ENCODE data around the gene AKTIP.
A peak's percentile ranks its signal among the peaks of the same experiment; 100 is the strongest.
"Not testable (repeated sequence)": the region's sequence is repeated elsewhere in the genome, so short reads cannot be mapped to it uniquely, and the experiment has no call there.

Gene AKTIP

GRCh38 chr16:53515259-53515658, 12.2 kb upstream of the AKTIP start:
- no peak for DNase-seq

- not testable (repeated sequence) for DNase-seq
These were observed 9.8 kb upstream of the AKTIP start for GRCh38 chr16:53512795-53513194.

DNA sequence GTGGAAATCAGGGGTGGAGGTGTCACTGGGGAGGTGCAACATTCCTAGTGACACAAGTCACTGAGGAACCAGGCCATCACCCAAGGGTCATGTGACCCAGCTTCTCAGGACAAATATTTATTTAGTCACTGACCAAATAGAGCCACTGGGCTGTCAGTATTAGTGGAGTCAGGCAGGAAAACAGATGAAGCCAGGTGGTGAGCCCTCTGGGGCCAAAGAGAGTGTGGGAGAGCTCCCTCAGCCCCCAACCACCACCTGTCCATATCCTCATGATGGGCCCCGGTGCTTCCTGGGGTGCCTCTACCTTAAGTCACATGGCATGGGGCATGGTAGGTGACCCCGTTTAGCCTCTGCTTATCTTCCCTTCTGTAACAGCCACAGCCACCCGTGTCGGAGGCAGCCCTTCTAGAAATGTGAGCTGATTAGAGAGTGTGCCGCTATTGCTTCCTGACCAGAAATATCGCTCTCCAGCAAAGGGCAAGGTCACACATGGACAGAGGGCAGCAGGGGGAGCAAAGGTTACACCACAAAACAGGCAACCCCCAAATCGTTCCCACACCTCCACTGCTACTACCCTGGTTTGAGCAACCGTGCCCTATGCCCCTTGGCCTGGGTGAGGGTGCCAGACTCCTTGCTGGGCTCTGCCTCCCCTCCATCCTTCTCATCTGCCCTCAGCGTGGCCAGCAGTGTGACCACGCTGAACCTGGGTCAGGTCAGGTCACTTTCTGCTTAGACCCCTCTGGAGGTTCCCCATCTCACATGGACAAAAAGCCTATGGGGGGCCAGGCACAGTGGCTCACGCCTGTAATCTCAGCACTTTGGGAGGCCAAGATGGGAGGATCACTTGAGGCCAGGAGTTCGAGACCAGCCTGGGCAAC, 8.6 kb upstream of the AKTIP start:
- no peak for DNase-seq

DNA sequence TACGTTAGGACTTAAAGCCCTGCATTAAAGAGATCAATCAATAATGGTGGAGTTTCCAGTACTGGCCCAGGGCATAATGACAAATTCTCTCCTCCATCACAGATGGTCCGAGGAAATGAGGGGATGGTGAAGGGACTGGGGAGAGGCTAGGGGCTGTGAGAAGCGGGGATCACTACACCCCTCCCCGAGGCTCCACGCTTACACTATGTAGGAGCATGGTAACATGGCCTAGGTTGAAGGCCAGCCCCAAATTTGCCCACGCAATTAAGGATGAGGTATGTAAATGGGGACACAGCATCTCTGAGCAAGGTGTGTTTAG, 8.0 kb upstream of the AKTIP start:
- no peak for DNase-seq

DNA sequence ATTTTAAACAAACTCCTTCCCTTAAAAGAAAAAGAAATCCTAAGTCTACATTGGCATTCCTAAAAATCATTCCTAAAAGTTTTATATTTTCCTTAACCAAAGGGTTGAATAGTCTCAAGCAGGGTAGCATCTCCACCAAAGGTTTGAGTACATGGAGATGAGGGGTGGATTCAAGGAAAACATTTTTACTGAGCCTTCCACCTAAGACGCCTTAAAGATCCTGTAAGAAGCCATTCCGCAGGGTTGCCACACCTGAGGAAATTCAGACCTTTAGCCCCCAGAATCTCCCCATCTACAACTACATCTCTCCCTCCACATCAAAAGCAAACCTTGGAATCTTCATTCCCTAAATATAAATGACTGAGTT, 7.7 kb upstream of the AKTIP start:
- no peak for DNase-seq

DNA sequence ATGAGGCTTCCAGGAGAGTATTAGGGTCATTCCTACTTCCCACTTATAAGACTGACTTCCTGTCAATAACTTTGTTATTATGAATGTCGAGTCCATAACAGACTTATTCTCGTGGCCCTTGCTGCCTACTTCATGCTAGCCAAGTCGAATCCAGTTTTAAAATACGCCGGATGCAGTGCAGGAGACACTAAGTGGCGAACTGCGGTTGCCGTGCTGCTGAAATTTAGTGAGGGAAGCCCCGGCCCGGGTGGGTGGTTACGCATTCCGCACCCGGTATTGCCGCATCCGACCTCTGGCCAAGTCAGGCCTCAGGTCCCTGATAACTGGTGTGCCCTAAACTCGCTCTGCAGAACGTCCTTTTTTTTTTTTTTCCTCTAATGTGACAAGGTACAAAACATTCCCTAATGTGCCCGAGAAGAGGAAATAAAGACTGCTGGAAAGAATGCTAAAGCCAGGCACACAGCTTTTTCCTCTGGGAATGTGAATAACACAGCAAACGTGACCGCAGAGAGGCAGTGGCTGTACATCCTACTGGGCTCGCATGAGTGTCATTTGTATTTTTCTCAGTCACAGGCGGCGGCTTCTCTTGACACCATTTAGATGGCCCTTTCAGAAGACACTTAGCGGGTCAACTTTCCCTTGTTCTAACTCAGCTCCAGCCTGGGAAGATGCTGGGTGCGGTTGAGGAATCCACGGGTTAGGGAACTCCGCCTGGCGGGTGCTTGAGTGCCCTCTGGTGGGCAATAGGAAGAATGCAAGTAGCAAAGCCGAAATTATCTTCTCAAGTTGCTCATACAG, 7.1 kb upstream of the AKTIP start:
- peak; percentile 28 for DNase-seq

DNA sequence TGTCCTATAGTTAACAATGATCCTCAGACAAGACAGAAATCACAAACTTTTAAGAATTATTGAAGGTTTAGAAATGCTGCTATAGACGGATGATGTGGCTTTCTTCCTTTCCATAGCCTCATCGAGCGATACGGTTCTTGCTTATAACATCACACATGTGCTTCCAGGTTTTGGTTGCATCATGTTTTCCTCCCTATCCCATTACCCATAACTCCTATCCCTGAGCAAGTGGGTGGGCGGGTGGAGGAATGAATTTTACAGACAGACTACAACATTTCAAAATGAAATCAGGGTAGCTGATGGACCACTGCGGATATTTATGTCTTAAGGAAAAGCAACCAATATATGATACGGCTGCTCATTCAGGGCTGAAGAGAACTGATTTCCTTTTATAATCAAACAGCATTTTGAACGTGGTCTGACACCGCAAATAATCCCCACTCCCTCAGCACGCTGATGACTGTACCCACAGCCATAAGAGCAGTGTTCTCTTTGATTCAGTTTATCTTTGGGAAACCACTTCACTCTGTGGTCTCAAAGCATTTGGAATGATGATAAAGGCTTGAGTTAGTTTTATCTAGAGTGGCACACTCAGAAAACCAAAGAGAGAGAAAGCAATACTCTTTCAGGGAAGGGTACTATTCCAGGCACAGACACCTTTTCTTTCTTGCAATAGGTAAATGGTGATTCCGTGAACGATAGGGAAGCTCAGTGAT, 4.6 kb upstream of the AKTIP start:
- no peak for DNase-seq

GRCh38 chr16:53506254-53506653, 3.2 kb upstream of the AKTIP start:
- no peak for DNase-seq

DNA sequence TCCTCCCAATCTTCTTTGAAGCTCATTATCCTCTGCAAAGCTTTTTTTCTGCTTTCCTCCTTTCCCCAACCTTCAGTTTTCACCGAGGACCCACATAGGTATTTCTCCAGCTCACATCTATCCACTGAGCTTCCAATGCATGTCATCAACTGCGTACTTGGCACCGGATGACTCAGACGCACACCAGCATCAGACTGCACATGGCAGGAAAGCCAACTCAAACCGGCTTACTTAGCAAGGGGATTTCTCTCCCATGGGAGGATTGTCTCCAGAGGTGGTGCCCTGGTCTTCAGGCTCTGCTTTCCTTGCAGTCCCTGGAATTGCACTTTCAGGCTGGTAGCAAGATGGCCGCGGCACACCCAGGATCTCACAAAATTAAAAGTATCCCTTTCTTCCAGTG, 1.7 kb upstream of the AKTIP start:
- no peak for DNase-seq

DNA sequence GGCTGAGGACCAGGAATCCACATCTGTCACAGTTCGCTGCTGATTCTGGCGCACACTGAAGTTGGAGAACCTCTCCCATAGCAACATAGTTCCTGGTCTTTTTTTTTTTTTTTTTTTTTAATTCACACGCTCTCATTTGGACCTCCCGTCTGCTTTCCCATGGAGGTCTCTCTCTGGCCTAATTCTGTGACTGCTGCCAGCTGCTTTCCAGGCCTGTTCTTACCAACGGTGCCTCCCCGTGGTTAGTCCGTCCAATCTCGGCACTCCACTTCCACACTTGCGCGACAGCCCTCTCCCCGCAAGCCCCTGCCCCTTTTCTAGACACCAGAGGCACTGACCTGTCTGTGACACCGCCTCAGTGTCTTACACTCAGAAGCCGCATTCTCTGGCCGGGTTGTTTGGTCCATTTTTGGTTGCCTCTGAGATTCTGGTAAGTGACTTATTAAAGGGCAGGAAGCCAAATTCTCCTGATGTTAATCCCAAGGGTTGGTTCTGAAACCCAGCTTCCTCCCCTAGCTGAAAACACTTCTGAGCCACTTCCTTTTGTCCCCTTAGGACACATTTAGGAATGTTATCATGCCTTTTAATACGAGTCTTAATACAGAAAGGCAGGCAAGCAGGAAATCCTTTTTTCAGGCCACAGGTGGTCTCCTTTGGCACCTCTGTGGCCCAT, 1.1 kb upstream of the AKTIP start:
- DNase-seq, result no peak

DNA sequence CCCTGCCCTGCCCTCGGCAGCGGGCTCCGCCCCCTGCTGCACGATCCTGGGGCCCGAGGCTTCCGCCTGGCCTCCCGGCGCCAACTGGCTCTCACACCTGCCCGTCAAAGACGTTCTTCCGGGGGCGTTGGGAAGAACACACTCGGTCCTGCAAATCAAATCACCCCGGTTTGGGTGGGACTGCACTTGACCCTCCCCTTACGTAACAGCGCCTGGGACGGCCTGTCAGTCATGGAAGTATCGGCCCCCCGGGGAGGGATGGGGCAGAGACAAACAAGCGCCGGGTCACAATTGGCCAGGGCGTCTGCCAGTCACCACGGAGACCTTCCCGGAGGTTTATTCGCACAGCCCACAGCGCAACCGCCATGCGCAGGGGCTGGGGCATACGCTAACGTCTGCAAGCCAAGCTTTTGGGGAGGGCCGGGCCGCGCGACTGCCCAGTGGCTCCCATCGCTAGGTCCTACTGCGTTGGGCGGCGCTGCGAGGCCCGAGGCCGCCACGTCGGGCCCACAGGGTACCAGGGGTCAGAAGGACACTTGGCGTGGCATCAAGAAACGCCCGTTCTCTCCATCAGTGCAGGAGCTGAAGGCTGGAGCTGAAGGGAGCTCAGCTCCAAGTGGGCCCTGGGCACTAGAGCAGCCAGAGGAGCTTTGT, 388 bp upstream of the AKTIP start:
- DNase-seq, result peak; percentile 100

DNA sequence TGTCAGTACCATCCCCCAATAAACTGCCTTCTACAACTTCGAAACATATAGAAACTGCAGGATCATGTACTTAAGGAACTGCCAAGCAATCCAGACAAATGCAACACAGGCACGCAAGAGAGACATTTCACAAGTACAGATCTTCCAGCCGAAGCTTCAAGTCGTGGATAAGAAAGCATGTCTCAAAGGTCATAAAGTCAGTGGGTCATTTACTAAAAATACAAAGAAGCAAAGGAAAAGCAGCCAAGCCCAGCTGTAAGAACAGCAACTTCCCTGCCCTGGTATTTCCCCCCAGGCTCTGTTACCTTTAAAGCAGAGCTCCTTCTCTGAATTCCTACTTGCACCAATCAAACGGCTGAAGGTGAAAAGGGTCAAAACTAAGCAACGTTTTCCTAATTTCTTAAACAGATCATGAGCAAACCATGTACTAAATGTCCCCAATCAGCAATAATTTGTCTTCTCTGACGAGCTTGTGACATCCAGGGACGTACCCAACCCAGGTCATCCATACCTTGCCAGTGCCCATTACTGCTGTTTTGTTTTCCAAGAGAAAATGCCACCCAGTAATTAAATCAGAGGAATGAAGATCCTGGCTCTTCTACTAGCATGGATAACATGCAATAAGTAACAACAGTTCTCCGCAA, 1.7 kb downstream of the AKTIP start:
- no peak for DNase-seq

GRCh38 chr16:53498984-53499383, 4.0 kb downstream of the AKTIP start:
- DNase-seq, result no peak

GRCh38 chr16:53495325-53495724, 7.7 kb downstream of the AKTIP start:
- no peak for DNase-seq

GRCh38 chr16:53494636-53495035, 8.4 kb downstream of the AKTIP start:
- DNase-seq, result no peak

- DNase-seq, result no peak
These were observed 10.5 kb downstream of the AKTIP start for GRCh38 chr16:53492503-53492902.

GRCh38 chr16:53489755-53490154, 13.3 kb downstream of the AKTIP start:
- no peak for DNase-seq

DNA sequence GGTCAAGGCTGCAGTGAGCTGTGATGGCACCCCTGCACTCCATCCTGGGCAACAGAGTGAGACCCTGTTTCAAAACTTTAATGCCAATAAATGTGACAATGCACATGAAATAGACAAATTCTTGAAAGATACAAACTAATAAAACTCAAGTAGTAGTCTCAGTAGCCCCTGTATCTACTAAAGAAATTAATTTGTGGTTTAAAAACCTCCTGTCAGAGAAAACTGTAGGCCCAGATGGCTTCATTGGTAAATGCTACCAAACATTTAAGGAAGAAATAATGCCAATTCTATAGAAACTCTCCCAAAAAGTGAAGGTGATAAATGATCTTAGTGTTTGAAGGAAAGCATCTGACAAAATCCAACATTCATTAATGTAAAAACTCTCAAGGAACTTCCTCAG, 16.8 kb downstream of the AKTIP start:
- DNase-seq, result no peak

DNA sequence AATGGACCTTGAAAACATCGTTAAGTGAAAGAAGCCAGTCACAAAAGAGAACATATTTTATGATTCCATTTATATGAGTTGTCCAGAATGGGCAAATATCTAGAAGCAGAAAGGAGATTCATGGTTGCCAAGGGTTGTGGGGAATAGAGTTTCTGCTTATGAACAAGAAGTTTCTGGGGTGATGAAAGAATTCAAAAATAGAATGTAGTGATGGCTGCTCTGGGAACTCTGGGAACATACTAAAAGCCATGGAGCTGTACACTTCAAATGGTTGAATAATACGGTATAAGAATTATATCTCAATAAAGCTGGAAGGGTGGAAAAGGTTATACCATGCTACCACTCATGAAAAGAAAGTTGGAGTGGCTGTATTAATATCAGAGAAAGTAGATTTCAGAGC, 18.5 kb downstream of the AKTIP start:
- DNase-seq, result no peak

DNA sequence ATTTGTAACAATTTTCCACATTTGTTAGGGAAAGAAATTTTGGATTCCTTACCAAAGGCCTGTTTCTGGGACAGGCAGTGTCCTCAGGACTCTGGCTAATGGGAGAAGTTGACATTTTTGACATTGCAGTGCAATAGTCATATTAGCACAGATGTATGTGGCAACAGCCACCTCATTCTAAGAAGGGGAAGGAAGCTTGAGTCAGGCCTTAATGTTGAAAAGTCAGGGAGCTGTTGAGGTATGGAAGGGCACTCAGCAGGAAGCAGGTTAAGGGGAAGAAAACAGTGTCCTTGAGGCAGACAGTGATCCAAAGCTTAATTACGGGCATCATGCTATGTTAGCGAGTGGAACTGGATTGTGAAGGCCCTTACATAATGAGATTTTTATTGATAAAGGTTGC, 20.9 kb downstream of the AKTIP start:
- no peak for DNase-seq

DNA sequence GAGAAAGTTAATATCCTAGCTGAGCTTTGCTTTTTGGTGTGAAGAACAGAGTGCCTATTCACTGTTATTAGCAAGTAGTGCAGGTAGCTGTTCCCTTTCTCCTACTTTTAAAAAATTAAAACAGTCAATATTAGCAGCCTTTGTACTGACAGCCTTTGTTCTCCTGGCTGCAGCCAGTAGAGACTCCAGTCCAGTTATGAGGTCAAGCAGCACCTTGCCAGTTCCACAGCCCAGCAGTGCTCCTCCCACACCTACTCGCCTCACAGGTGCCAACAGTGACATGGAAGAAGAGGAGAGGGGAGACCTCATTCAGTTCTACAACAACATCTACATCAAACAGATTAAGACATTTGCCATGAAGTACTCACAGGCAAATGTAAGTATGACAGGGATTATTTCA, 22.6 kb downstream of the AKTIP start:
- no peak for DNase-seq

DNA sequence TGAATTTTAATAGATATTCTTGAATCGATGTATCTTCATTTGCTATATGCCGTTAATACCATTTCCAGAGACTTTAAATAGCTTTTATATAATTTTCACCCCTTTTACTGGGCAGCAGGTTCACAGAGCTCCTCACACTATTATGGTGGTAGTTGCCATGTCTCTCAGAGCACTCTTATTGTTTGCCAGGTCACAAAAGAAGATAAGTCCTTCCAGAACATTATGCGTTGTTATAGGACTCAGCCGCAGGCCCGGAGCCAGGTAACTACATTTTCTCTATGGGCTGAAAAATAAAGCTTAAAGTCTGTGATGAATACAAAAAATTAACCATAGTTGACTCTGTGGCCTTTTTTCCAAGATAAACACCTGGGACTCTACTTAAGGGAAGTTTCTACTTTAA, 24.0 kb downstream of the AKTIP start:
- DNase-seq, result no peak

Measured in stimulated activated naive CD4-positive, alpha-beta T cell treated with Interleukin-2 at 50 U/mL for 16 hours (primary cell).